ENCODE results near the gene GRIA1.

DNA sequence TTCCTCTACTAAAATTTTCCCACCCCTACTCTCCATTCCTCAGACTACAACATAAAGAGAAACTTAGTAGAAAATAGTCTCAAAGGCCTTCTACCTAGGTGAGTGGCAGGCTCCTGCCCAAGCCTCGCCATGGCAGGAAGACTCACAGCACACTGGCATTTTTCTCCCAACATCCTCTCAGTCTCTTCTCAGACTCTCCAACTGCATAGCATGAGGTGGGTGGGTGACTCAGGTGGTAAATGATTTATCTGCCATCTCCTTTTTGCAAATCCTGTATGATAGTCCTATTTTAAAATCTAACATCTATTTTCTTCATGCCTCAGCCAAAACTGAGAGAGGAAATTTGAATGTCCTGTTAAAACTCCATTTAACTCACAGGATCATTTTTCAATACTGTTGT, 33.5 kb upstream of the GRIA1 start:
- TF ChIP-seq, protein P1, sequence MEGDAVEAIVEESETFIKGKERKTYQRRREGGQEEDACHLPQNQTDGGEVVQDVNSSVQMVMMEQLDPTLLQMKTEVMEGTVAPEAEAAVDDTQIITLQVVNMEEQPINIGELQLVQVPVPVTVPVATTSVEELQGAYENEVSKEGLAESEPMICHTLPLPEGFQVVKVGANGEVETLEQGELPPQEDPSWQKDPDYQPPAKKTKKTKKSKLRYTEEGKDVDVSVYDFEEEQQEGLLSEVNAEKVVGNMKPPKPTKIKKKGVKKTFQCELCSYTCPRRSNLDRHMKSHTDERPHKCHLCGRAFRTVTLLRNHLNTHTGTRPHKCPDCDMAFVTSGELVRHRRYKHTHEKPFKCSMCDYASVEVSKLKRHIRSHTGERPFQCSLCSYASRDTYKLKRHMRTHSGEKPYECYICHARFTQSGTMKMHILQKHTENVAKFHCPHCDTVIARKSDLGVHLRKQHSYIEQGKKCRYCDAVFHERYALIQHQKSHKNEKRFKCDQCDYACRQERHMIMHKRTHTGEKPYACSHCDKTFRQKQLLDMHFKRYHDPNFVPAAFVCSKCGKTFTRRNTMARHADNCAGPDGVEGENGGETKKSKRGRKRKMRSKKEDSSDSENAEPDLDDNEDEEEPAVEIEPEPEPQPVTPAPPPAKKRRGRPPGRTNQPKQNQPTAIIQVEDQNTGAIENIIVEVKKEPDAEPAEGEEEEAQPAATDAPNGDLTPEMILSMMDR (IDR thresholded peaks at IDR 0.05), result no peak
- TF ChIP-seq POLR2A (IDR thresholded peaks at IDR 0.05) (no peak), POLR2AphosphoS5 (IDR thresholded peaks at IDR 0.05) (no peak)

Measured in gastroesophageal sphincter (tissue), 3 donors.